Chondrocyte (in vitro differentiated cells): ENCODE data around the gene SDHA. TPM values are rescaled to one million over a fixed set of nuclear protein-coding genes. Genes with fewer than 3 reads are reported as not detected.
A peak's percentile ranks its signal among the peaks of the same experiment; 100 is the strongest.
"Not testable (repeated sequence)": the region's sequence is repeated elsewhere in the genome, so short reads cannot be mapped to it uniquely, and the experiment has no call there.

Experiments used
- DNase-seq: peaks from one replicate; pipeline ENCODE4 v3.0.0; 2021; ENCODE audit warnings: mixed read lengths, low spot score
- H3K27ac Mint-ChIP-seq: one replicate; pipeline ENCODE4 v1.8.0; 2021; ENCODE audit warnings: mild to moderate bottlenecking, moderate library complexity, mixed read lengths; ENCODE audit not compliant: unreplicated experiment
- H3K27me3 Mint-ChIP-seq: 2 replicates; pipeline ENCODE4 v1.8.0; 2021; ENCODE audit warnings: low read depth, mixed read lengths
- H3K36me3 Mint-ChIP-seq: 2 replicates; pipeline ENCODE4 v1.8.0; 2021; ENCODE audit warnings: low read depth, mixed read lengths
- H3K4me1 Mint-ChIP-seq: 2 replicates; pipeline ENCODE4 v1.8.0; 2021; ENCODE audit warnings: low read depth, mild to moderate bottlenecking, mixed read lengths
- H3K4me3 Mint-ChIP-seq: one replicate; pipeline ENCODE4 v1.8.0; 2021; ENCODE audit warnings: mild to moderate bottlenecking, moderate library complexity, mixed read lengths; ENCODE audit not compliant: unreplicated experiment
- H3K9me3 Mint-ChIP-seq: 2 replicates; pipeline ENCODE4 v1.8.0; 2021; ENCODE audit warnings: low read depth, mixed read lengths
- CTCF ChIP-seq: fragments of 200-600 bp; sonication (generic); IDR thresholded peaks from 2 replicates; pipeline ENCODE4 v1.5.0; 2021; ENCODE audit warnings: antibody characterized with exemption, mild to moderate bottlenecking, moderate library complexity
- total RNA-seq: library from RNA; stranded (reverse); gene quantifications from 3 replicates; pipeline ENCODE4 v1.2.1, GENCODE V29; 2021

Gene SDHA
- total RNA-seq, 1 donor from 2014 or later, result 81.5 TPM

- peaks cover 36% of the 10 kb centered on the region for H3K36me3 Mint-ChIP-seq
- H3K9me3 Mint-ChIP-seq, H3K27me3 Mint-ChIP-seq: not testable (repeated sequence)
Measured at GRCh38 chr5:250396-250795, 32.3 kb downstream of the SDHA start.

GRCh38 chr5:251016-251415, 32.9 kb downstream of the SDHA start:
- not testable (repeated sequence) for H3K27me3 Mint-ChIP-seq, DNase-seq, H3K4me3 Mint-ChIP-seq, H3K4me1 Mint-ChIP-seq, H3K9me3 Mint-ChIP-seq, H3K27ac Mint-ChIP-seq
- peaks cover 35% of the 10 kb centered on the region for H3K36me3 Mint-ChIP-seq

More at GRCh38 chr5:250396-250795, 32.3 kb downstream of the SDHA start:
- H3K4me3 Mint-ChIP-seq, H3K4me1 Mint-ChIP-seq, H3K27ac Mint-ChIP-seq, DNase-seq: not testable (repeated sequence)

- not testable (repeated sequence) for H3K9me3 Mint-ChIP-seq, DNase-seq, H3K27me3 Mint-ChIP-seq, H3K27ac Mint-ChIP-seq, H3K4me3 Mint-ChIP-seq, H3K4me1 Mint-ChIP-seq
- peaks cover 34% of the 10 kb centered on the region for H3K36me3 Mint-ChIP-seq
Measured at GRCh38 chr5:251538-251937, 33.4 kb downstream of the SDHA start.

- H3K4me3 Mint-ChIP-seq, H3K4me1 Mint-ChIP-seq, DNase-seq, H3K27me3 Mint-ChIP-seq, H3K27ac Mint-ChIP-seq, H3K9me3 Mint-ChIP-seq: not testable (repeated sequence)
- peaks cover 36% of the 10 kb centered on the region for H3K36me3 Mint-ChIP-seq
Measured at GRCh38 chr5:251975-252374, 33.9 kb downstream of the SDHA start.

- no peaks in the 10 kb centered on the region for H3K4me1 Mint-ChIP-seq
- no peak for TF ChIP-seq CTCF
- DNase-seq, result no peak
- peaks cover 40% of the 10 kb centered on the region for H3K36me3 Mint-ChIP-seq
- no peaks in the 10 kb centered on the region for H3K9me3 Mint-ChIP-seq
- H3K4me3 Mint-ChIP-seq, result no peak overlapping the region
- H3K27me3 Mint-ChIP-seq, result no peaks in the 10 kb centered on the region
- no peak overlapping the region for H3K27ac Mint-ChIP-seq
Measured at GRCh38 chr5:252546-252945, 34.4 kb downstream of the SDHA start.

GRCh38 chr5:254322-254721, 36.2 kb downstream of the SDHA start:
- H3K27me3 Mint-ChIP-seq, H3K4me3 Mint-ChIP-seq, DNase-seq, H3K9me3 Mint-ChIP-seq, H3K4me1 Mint-ChIP-seq: not testable (repeated sequence)
- H3K36me3 Mint-ChIP-seq, result peaks cover 33% of the 10 kb centered on the region
- H3K27ac Mint-ChIP-seq, result peak overlapping the region; percentile 24

- not testable (repeated sequence) for DNase-seq, H3K27me3 Mint-ChIP-seq, H3K9me3 Mint-ChIP-seq, H3K4me3 Mint-ChIP-seq, H3K27ac Mint-ChIP-seq, H3K4me1 Mint-ChIP-seq
- H3K36me3 Mint-ChIP-seq, result peaks cover 31% of the 10 kb centered on the region
Measured at GRCh38 chr5:255116-255515, 37.0 kb downstream of the SDHA start.

- Mint-ChIP-seq H3K27ac (peak overlapping the region; percentile 22), H3K36me3 (peaks cover 31% of the 10 kb centered on the region)
- H3K4me1 Mint-ChIP-seq, H3K27me3 Mint-ChIP-seq, DNase-seq, H3K4me3 Mint-ChIP-seq, H3K9me3 Mint-ChIP-seq: not testable (repeated sequence)
Measured at GRCh38 chr5:256347-256746, 38.2 kb downstream of the SDHA start.

GRCh38 chr5:257148-257547, 39.0 kb downstream of the SDHA start:
- Mint-ChIP-seq H3K36me3 (peaks cover 32% of the 10 kb centered on the region), H3K27ac (no peak overlapping the region), H3K27me3 (no peaks in the 10 kb centered on the region), H3K4me1 (no peaks in the 10 kb centered on the region), H3K9me3 (no peaks in the 10 kb centered on the region), H3K4me3 (no peak overlapping the region)
- no peak for TF ChIP-seq CTCF
- DNase-seq, result no peak

- peak overlapping the region; percentile 94 for H3K27ac Mint-ChIP-seq
- H3K4me3 Mint-ChIP-seq, result peak overlapping the region; percentile 43
Measured at GRCh38 chr5:263275-263974, 45.3 kb downstream of the SDHA start.

More at GRCh38 chr5:263275-263974, 45.3 kb downstream of the SDHA start:
- not testable (repeated sequence) for DNase-seq, H3K27me3 Mint-ChIP-seq, H3K36me3 Mint-ChIP-seq, H3K9me3 Mint-ChIP-seq
- peaks cover 40% of the 10 kb centered on the region for H3K4me1 Mint-ChIP-seq
